GM11168 (cell line): ENCODE results near the gene ACSF2.

Source experiments
- in situ Hi-C: fragments of 300-500 bp; cut with MboI; formaldehyde crosslinking; loops from one replicate; pipeline ENCODE4 v1.12.0; 2022; ENCODE audit warnings: low sequenced_read_pairs; ENCODE audit not compliant: unreplicated experiment

Gene ACSF2

DNA sequence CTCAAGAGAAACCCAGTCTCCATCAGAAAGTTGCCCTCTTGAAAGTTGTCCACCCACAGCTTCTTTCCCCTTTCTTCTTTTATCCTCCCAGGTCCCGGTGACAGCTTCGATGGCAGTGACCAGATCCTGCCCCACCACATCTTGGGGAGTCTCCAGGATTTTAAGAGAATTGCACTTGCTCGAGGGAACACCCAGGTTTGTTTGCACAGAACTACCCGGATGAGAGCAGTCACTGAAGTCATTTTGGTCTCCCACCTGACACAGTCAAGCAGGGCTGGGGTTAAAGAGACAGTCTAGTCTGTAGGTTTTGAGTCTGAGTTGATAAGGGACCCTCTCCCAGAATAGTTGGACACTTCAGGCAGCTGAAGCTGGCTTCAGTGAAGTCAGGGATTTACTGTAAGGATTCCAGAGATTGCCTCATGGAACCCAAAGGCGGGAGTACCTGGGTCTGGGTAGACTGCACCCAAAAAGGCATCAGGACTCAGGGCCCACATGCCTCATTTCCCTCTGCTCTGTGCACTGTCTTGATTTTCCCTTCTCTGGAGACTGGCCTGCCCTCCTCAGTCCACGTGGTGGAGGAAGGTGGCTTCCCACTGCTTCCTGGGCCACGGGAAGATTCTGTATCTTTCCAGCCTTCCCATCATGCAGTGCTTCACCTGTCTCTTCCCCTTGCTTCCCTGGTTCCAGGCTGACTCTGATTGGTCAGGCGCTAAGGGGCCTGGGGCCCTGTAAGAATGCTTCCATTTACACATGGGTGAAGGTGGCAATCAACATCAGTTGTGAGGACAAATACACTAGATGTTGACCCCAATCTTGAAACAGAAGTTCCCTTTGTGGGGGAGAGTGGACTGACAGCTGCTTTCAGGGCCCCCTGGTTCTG, 91.7 kb downstream of the ACSF2 start:
- in situ Hi-C loops, result no loop called here

DNA sequence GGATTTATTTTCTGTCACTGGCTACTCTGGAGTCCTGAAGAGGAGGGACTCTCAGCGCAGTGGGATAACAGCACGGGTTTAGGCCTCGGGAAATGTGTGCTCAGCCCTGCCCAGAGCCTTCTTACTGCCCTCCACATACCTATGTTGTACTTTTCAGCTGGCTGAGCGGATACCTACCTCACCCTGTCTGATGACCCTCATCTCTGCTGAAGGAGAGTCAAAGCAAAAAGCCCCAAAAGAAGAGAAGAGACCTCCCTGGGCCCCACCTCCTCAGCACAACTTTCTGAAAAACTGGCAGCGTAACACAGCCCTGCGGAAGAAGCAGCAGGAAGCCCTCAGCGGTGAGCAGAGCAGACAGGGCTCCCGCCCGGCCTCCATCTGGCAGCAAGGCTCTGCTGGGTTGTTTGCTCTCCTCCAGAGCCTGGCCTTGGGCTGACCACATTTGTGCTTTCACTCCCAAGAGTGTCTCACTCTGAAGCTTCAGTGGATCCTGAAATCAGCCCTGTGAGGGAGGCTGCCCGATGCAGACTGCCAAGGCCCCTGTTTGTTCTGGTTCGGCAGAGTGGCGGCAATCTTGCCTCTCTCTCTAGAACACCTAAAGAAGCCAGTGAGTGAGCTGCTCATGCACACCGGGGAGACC, 92.5 kb downstream of the ACSF2 start:
- in situ Hi-C loops, result no loop called here

- in situ Hi-C loops, result no loop called here
Measured at GRCh38 chr17:50519141-50519834, 93.3 kb downstream of the ACSF2 start.

DNA sequence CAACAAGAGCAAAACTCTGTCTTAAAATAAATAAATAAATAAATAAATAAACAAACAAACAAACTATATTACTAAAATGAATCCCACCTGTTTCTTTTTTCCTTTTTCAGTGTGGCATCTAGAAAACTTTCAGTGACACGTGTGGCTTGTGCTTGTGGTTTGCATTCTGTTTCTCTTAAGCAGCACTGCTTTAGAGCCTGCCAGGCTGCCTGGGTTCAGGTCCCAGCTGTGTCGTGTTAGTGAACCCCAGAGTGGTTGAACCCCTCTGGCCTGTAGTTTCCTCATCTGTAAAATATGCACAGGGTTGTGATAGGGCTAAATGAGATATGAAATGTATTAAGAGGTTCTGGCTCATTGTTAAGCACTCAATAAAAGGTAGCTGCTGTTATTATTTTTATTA, 94.5 kb downstream of the ACSF2 start:
- in situ Hi-C loops, result no loop called here

DNA sequence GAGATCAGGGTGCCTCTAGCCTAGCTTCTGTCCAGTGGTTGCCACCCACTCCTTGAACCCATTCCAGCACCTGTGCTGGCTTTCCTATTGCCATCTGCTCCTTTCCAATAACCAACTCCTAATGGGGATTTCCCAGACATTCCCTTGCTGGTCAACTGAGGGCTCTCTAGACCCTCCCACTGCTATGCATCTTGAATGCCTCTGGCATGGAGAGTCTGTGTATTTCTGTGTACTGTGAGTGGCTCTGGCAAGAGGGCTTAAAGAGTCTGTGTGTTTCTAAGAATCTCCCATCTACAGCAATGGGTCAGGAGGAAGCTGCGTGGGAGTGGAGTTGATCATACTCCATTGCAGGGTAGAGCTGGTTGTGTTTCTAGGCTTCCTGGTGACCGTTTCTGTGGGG, 95.5 kb downstream of the ACSF2 start:
- in situ Hi-C loops, result no loop called here

- in situ Hi-C loops, result no loop called here
Measured at GRCh38 chr17:50522766-50523165, 96.7 kb downstream of the ACSF2 start.

DNA sequence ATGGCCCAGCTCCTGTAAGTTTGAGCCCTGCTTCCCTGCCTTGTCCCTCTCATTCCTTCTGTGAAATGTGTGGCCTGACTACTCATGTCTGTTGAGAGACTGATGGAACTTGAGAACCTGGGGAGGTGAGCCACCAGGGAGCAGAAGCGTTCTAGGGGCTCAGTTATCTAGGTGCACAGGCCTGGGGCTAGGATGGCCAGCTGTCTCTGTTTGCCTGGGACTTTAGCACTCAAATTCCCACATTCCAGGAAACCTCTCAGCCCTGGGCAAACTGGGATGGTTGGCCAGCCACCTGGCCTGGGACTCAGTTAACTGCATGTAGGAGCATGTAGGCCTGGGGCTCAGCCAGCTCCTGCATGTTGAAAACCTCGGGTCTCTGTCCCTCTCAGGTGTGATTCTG, 97.2 kb downstream of the ACSF2 start:
- in situ Hi-C loops, result no loop called here
